HG03280 (cell line): ENCODE measurements around the gene FBXW12.

Experiments
- ATAC-seq: cut with Tn5 transposase; IDR thresholded peaks from one replicate; pipeline ENCODE4 v1.9.1; 2021; ENCODE audit warnings: mild to moderate bottlenecking, moderate library complexity; ENCODE audit not compliant: unreplicated experiment

FBXW12 gene

GRCh38 chr3:48406443-48407431 lies 34.7 kb downstream of the FBXW12 start:
- ATAC-seq: no peak

GRCh38 chr3:48407542-48408099 lies 35.6 kb downstream of the FBXW12 start:
- no peak for ATAC-seq

- no peak for ATAC-seq
These were observed 36.8 kb downstream of the FBXW12 start for GRCh38 chr3:48408823-48409281.

GRCh38 chr3:48409291-48410201 lies 37.5 kb downstream of the FBXW12 start:
- no peak for ATAC-seq

- no peak for ATAC-seq
These were observed 38.4 kb downstream of the FBXW12 start for GRCh38 chr3:48410205-48411040.

- no peak for ATAC-seq
These were observed 39.1 kb downstream of the FBXW12 start for GRCh38 chr3:48411041-48411588.

- ATAC-seq: no peak
These were observed 39.8 kb downstream of the FBXW12 start for GRCh38 chr3:48411606-48412374.

GRCh38 chr3:48412375-48413001 lies 40.5 kb downstream of the FBXW12 start:
- ATAC-seq: no peak

- no peak for ATAC-seq
These were observed 41.1 kb downstream of the FBXW12 start for GRCh38 chr3:48413086-48413485.

GRCh38 chr3:48413611-48414010 lies 41.6 kb downstream of the FBXW12 start:
- no peak for ATAC-seq

- ATAC-seq: no peak
These were observed 42.6 kb downstream of the FBXW12 start for GRCh38 chr3:48414376-48415250.

- ATAC-seq: no peak
These were observed 43.4 kb downstream of the FBXW12 start for GRCh38 chr3:48415251-48415953.

GRCh38 chr3:48416091-48416505 lies 44.1 kb downstream of the FBXW12 start:
- no peak for ATAC-seq

- no peak for ATAC-seq
These were observed 44.5 kb downstream of the FBXW12 start for GRCh38 chr3:48416546-48416945.

- no peak for ATAC-seq
These were observed 45.6 kb downstream of the FBXW12 start for GRCh38 chr3:48417529-48418108.

GRCh38 chr3:48418140-48418539 lies 46.1 kb downstream of the FBXW12 start:
- no peak for ATAC-seq

- ATAC-seq: no peak
These were observed 46.6 kb downstream of the FBXW12 start for GRCh38 chr3:48418651-48419050.
